Muscle layer of colon (tissue), 2 donors: ENCODE data around the gene ARHGAP12.

ENCODE experiments used
- H3K27ac ChIP-seq: one replicate; pipeline ENCODE4 v1.7.0; 2013; ENCODE audit warnings: low read depth, mild to moderate bottlenecking, low read length, moderate library complexity
- H3K27me3 ChIP-seq, 2 donors: one replicate each; pipeline ENCODE4 v1.7.0; 2013; ENCODE audit warnings: low read length in 2 of 2, mild to moderate bottlenecking in 2 of 2; ENCODE audit not compliant: insufficient read depth in 2 of 2, control insufficient read depth in 1 of 2
- H3K36me3 ChIP-seq: one replicate; pipeline ENCODE4 v1.7.0; 2013; ENCODE audit warnings: mild to moderate bottlenecking, low read length; ENCODE audit not compliant: insufficient read depth
- H3K4me1 ChIP-seq: one replicate; pipeline ENCODE4 v1.7.0; 2013; ENCODE audit warnings: mild to moderate bottlenecking, low read length; ENCODE audit not compliant: insufficient read depth
- H3K4me3 ChIP-seq, 2 donors: one replicate each; pipeline ENCODE4 v1.7.0; 2013; ENCODE audit warnings: low read length in 2 of 2, low read depth in 1 of 2, mild to moderate bottlenecking in 1 of 2, moderate library complexity in 1 of 2
- H3K9ac ChIP-seq: one replicate; pipeline ENCODE4 v1.7.0; 2013; ENCODE audit warnings: low read length
- H3K9me3 ChIP-seq: one replicate; pipeline ENCODE4 v1.7.0; 2013; ENCODE audit warnings: mild to moderate bottlenecking, low read length
- donor health status: abdominal sarcoma.
- donor health status: Adenocarcinoma of cecum.

ARHGAP12 gene

DNA sequence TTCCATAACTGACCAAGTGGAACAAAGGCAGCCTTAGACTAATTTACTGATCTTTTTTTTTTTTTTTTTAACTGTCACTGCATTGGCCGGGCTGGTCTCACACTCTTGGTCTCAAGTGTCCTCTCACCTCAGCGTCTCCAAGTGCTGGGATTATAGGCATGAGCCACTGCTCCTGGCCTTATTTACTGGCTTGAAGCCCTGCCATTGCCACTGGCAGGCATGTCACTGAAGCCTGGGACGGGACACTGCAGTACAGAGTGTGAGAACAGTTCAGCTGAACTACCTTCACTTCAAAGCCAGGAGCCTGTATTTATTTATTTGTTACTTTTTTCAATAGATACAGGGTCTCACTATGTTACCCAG lies 15.4 kb upstream of the ARHGAP12 start:
- Histone ChIP-seq H3K27me3 (no peaks in the 10 kb centered on the region), H3K36me3 (no peaks in the 10 kb centered on the region), H3K4me3 (no peak overlapping the region), H3K4me1 (peaks cover 31% of the 10 kb centered on the region), H3K9ac (no peak overlapping the region), H3K27ac (no peak overlapping the region), H3K9me3 (no peaks in the 10 kb centered on the region)

DNA sequence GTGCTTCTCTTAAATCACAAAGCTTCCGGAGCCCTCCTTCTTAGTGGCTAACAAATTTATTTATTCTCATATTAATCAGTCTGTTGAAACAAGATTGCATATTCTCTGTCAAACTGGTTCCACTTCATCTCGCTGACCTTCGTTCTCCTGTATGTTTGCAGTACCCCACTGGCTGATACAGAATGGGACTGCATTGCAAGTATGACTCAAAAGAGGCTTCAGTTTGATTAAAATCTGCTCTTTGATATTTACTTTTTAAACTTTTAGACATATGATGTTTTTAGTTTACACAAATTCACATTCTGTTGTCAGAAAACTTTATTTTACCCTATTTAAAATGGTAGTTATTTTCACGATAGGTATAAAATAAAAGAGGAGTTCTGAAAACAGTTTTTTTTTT lies 14.3 kb upstream of the ARHGAP12 start:
- H3K9ac ChIP-seq = no peak overlapping the region
- no peaks in the 10 kb centered on the region for H3K36me3 ChIP-seq
- H3K27ac ChIP-seq = no peak overlapping the region
- peaks cover 27% of the 10 kb centered on the region for H3K4me1 ChIP-seq
- no peak overlapping the region for H3K4me3 ChIP-seq
- H3K9me3 ChIP-seq = no peaks in the 10 kb centered on the region
- H3K27me3 ChIP-seq = no peaks in the 10 kb centered on the region

DNA sequence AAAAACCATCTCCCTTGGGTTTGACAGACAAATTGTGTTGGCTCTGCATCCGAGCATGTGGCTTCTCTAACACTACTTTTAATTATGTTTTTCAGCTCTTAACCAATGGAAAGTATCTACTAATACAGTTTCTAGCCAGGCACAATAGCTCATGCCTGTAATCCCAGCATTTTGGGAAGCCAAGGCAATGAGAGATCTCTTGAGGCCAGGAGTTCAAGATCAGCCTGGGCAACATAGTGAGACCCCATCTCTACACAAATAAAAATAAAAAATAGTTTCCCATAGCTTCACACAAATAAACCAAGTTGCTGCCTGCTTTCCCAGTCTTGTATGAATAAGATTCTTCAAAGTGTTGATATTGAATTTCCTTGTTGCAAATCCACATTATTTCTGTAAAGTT lies 13.8 kb upstream of the ARHGAP12 start:
- Histone ChIP-seq H3K9me3 (no peaks in the 10 kb centered on the region), H3K36me3 (no peaks in the 10 kb centered on the region), H3K4me1 (peaks cover 25% of the 10 kb centered on the region), H3K27ac (no peak overlapping the region), H3K27me3 (no peaks in the 10 kb centered on the region), H3K4me3 (no peak overlapping the region), H3K9ac (no peak overlapping the region)

DNA sequence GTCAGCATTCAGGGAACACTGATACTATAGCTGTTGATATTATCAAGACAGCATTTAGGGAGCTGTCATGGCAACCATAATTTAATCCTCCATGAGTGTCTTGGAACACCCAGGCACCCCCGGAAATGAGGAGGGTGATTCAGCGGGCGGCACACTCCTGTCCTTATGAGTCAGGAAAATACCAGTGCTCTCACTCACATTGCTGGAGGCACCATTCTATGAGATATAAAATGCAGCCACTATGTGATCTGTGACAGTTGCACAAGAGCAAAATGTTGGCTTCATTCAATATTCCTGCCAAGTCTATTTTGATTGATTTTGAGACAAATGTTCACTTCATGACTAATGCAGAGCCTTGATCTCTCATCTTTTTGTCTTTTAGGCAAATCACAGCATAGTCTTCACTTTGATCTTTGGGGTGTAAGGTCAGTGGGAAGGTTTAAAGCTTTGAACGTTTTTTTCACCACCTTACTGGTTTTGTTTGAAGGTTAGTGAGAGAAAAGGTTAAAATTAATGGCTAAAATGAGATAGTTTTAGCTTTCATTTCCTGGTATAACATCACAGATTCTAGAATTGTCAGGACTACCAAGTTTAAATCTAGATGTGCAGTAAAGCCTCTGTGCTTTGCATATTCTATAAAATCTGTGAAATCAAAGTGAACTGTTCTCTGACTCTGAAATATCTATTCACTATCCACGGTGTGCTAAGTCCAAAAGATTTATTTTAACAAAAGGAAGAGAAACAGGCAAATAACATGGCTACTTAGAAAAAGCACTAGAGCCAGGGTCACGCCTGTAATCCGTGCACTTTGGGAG lies 12.4 kb upstream of the ARHGAP12 start:
- Histone ChIP-seq H3K4me3 (no peak overlapping the region), H3K36me3 (no peaks in the 10 kb centered on the region), H3K9ac (no peak overlapping the region), H3K9me3 (no peaks in the 10 kb centered on the region), H3K27me3 (no peaks in the 10 kb centered on the region), H3K27ac (no peak overlapping the region), H3K4me1 (peaks cover 19% of the 10 kb centered on the region)

DNA sequence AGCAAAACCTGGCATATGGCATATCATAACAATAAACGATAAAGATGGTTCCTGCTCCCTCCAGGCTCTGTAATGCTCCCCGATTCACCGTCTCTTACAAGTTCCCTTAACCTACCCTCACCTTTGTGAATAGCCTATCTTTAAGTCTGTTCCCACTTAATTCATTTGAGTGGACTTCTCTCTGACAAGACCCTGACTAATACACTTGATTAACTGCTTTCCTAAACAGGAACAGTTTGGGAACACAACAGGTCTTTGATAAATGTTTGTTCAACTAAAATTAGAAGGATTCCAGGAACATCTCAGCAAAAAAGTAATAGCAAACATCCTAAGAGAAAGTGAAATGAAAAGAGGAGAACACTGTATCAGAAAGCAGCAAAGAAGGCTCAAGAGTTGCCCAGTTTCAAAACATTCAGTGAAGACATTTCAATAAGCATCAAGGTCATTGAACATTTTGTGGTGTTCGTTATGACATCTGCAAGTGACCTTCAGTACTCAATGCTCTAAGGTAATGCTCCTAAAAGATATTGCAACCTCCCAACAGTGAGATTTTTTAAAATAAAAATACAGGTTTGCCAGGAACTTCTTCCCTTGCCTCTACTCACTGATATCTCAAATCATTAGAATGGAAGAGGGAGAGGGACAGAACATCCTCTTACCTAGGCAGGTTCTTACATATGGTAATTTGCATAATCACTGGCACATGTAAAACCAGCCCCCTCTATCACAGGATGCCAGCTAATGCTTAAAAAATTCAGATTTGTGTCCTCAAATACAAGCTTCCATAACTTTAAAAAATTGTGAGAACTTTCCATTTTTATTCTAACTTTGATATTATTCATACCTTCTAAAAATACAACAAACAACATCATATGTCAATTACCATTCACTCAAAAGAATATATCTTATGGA lies 11.4 kb upstream of the ARHGAP12 start:
- no peak overlapping the region for H3K27ac ChIP-seq
- no peak overlapping the region for H3K9ac ChIP-seq
- H3K4me3 ChIP-seq = no peak overlapping the region
- no peaks in the 10 kb centered on the region for H3K27me3 ChIP-seq
- H3K9me3 ChIP-seq = no peaks in the 10 kb centered on the region
- no peaks in the 10 kb centered on the region for H3K36me3 ChIP-seq
- peaks cover 17% of the 10 kb centered on the region for H3K4me1 ChIP-seq

DNA sequence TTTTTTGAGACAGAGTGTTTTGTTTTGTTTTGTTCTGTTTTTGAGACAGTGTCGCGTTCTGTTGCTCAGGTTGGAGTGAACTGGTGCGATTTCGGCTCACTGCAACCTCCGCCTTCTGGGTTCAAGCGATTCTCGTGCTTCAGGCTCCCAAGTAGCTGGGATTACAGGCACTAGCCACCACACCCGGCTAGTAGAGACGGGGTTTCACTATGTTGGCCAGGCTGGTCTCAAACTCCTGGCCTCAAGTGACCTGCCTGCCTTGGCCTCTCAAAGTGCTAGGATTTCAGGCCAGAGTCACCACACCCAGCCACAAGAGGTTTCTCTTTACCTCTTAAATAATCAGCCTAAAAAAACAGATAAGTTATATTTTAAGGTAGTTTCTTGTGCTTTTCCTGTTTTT lies 8.7 kb upstream of the ARHGAP12 start:
- Histone ChIP-seq H3K27ac (no peak overlapping the region), H3K36me3 (no peaks in the 10 kb centered on the region), H3K4me1 (peaks cover 6% of the 10 kb centered on the region), H3K27me3 (no peaks in the 10 kb centered on the region), H3K9ac (no peak overlapping the region), H3K9me3 (no peaks in the 10 kb centered on the region), H3K4me3 (no peak overlapping the region)

DNA sequence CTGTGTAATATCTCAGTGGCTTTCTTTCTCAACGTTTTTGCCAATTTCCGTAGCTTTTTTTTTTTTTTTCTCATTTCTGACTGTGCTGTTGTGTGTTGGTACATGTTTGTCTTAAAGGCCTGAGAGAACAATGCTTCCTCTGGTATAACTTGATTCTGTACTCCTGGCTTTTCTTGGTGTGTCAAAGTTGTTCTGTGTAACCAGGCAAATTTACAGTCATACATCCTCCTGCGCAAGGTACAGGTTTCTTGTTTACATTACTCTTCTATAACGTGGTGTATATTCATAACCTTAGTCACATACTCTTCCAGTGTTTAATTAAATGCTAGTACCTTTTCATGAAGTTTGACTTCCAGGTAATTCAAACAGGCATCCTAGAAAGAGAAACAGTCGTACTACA lies 8.3 kb upstream of the ARHGAP12 start:
- Histone ChIP-seq H3K4me1 (peaks cover 6% of the 10 kb centered on the region), H3K4me3 (no peak overlapping the region), H3K27me3 (no peaks in the 10 kb centered on the region), H3K36me3 (no peaks in the 10 kb centered on the region), H3K9me3 (no peaks in the 10 kb centered on the region), H3K9ac (no peak overlapping the region), H3K27ac (no peak overlapping the region)

DNA sequence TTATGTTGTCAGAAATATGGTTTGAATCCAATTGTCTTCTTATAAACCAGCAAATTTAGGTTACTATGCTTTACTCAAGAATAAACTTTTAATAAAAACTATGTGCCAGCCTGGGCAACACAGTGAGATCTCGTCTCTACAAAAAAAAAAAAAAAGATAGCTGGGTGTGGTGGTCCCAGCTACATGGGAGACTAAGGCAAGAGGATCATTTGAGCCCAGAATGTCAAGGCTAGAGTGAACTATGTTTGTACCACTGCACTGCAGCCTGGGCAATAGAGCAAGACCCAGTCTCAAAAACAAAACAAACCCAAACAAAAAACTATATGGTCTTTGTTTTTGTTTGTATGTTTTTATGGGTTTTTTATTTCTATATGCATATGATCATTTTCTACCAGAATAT lies 7.5 kb upstream of the ARHGAP12 start:
- no peak overlapping the region for H3K27ac ChIP-seq
- no peak overlapping the region for H3K9ac ChIP-seq
- no peak overlapping the region for H3K4me3 ChIP-seq
- H3K4me1 ChIP-seq = peaks cover 5% of the 10 kb centered on the region
- H3K27me3 ChIP-seq = no peaks in the 10 kb centered on the region
- no peaks in the 10 kb centered on the region for H3K9me3 ChIP-seq
- no peaks in the 10 kb centered on the region for H3K36me3 ChIP-seq

DNA sequence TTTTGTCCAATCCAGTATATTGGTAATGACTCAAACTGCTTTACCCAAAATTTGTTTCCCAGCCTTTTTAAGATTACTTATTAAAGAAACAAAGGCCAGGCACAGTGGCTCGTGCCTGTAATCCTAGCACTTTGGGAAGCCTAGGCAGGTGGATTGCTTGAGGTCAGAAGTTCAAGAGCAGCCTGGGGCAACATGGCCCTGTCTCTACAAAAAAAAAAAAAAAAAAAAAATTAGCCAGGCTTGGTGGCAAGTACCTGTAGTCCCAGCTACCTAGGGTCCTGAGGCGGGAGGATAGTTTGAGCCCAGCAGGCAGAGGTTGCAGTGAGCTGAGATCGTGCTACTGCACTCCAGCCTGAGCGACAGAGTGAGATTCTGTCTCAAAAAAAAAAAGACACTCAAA lies 7.0 kb upstream of the ARHGAP12 start:
- H3K4me1 ChIP-seq = peaks cover under 1% of the 10 kb centered on the region
- H3K4me3 ChIP-seq = no peak overlapping the region

DNA sequence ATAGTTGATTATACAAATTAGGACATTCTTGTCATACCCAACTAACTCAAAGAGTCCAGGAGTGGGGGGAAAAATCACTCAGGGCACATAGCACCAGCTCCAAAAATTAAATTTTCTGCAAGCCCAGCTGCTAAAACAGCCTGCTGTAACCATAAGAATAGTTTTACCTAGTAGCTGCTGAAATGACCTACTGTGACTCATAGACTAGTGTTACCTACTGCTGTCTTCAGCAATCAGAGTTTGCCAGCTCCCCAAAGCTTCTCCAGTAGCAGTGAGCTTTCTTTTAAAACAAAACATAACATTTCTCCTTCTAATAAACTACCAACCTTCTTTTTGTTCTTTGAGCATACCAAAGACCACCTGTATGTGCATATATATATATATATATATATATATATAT lies 4.2 kb upstream of the ARHGAP12 start:
- Histone ChIP-seq H3K27me3 (no peaks in the 10 kb centered on the region), H3K36me3 (no peaks in the 10 kb centered on the region)

More for the DNA sequence above, 7.0 kb upstream of the ARHGAP12 start:
- Histone ChIP-seq H3K36me3 (no peaks in the 10 kb centered on the region), H3K27me3 (no peaks in the 10 kb centered on the region), H3K27ac (no peak overlapping the region), H3K9ac (no peak overlapping the region), H3K9me3 (no peaks in the 10 kb centered on the region)

DNA sequence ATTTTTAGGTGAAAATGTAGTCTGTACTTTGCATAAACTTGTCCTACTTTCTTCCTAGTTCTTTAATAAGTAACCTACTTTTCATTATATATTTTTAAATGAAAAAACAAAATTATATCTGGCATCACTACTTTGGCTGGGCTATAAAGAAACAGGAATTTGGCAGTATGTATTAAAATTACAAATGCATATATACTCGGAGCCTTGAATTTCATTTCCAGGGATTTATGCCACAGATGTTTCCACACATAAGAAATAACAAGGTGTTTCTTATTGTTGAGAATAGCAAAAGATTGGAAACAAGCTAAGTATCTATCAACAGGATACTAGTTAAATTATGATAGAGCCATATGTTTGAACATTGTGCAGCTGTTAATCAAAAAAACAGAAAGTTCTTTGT lies 2.2 kb upstream of the ARHGAP12 start:
- Histone ChIP-seq H3K4me1 (peaks cover 6% of the 10 kb centered on the region), H3K4me3 (no peak overlapping the region), H3K36me3 (no peaks in the 10 kb centered on the region), H3K9me3 (no peaks in the 10 kb centered on the region), H3K27me3 (no peaks in the 10 kb centered on the region), H3K27ac (no peak overlapping the region), H3K9ac (no peak overlapping the region)

More for the DNA sequence above, 4.2 kb upstream of the ARHGAP12 start:
- Histone ChIP-seq H3K4me1 (no peaks in the 10 kb centered on the region), H3K4me3 (no peak overlapping the region), H3K27ac (no peak overlapping the region), H3K9ac (no peak overlapping the region), H3K9me3 (no peaks in the 10 kb centered on the region)
